Fibroblast of the aortic adventitia (primary cell): ENCODE data around the gene MX1. TPM values are rescaled to one million over a fixed set of nuclear protein-coding genes. Genes with fewer than 3 reads are reported as not detected.

ENCODE experiments used
- DNase-seq: peaks from one replicate; pipeline ENCODE4 v3.0.0-alpha.2; 2010; ENCODE audit warnings: low read depth
- H3K4me3 ChIP-seq: 2 replicates; pipeline ENCODE4 v1.5.1; 2011; ENCODE audit warnings: low read depth, mild to moderate bottlenecking, control low read depth, low read length, moderate library complexity
- total RNA-seq: library from RNA; depleted of rRNA; stranded (reverse); fragments of >200 nt; gene quantifications from 2 replicates; pipeline ENCODE4 v1.2.3, GENCODE V29; 2012; ENCODE audit warnings: low replicate concordance
- TF ChIP-seq, protein P1 (sequence below): IDR thresholded peaks from 2 replicates; pipeline ENCODE4 v1.5.1; 2011; ENCODE audit warnings: mild to moderate bottlenecking, low read length, control low read depth, inconsistent platforms; ENCODE audit not compliant: insufficient read depth

MX1 gene
- total RNA-seq, 1 donor: 3.2 TPM

DNA sequence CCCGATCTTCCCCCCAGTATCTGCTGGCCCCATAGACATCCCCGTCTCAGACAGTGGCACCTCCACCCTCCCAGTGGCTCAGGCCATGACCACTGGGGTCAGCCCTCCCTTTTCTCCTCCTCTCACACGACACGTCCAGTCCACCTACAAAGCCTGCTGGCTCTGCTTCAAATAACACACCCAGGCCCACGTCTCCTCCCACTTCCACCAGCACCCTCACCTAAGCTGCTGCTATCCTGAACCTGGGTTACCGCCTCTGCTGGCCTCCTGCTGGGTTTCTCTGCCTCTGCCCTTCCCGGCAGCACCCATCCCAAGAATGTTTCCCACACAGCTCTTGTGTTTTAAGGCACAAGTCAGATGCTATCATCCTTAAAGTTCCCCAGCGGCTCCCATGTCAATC lies 38.2 kb upstream of the MX1 start:
- TF ChIP-seq, protein P1, sequence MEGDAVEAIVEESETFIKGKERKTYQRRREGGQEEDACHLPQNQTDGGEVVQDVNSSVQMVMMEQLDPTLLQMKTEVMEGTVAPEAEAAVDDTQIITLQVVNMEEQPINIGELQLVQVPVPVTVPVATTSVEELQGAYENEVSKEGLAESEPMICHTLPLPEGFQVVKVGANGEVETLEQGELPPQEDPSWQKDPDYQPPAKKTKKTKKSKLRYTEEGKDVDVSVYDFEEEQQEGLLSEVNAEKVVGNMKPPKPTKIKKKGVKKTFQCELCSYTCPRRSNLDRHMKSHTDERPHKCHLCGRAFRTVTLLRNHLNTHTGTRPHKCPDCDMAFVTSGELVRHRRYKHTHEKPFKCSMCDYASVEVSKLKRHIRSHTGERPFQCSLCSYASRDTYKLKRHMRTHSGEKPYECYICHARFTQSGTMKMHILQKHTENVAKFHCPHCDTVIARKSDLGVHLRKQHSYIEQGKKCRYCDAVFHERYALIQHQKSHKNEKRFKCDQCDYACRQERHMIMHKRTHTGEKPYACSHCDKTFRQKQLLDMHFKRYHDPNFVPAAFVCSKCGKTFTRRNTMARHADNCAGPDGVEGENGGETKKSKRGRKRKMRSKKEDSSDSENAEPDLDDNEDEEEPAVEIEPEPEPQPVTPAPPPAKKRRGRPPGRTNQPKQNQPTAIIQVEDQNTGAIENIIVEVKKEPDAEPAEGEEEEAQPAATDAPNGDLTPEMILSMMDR: no peak
- DNase-seq: no peak
- H3K4me3 ChIP-seq: no peak overlapping the region

- TF ChIP-seq, protein P1: no peak
- H3K4me3 ChIP-seq: no peak overlapping the region
- no peak for DNase-seq
Measured at GRCh38 chr21:41388259-41388658, 37.8 kb upstream of the MX1 start.

- H3K4me3 ChIP-seq: no peak overlapping the region
- TF ChIP-seq, protein P1: no peak
- DNase-seq: no peak
Measured at GRCh38 chr21:41390043-41390639, 35.9 kb upstream of the MX1 start.

- TF ChIP-seq, protein P1: no peak
- H3K4me3 ChIP-seq: no peak overlapping the region
- DNase-seq: no peak
Measured at GRCh38 chr21:41393876-41394465, 32.1 kb upstream of the MX1 start.

DNA sequence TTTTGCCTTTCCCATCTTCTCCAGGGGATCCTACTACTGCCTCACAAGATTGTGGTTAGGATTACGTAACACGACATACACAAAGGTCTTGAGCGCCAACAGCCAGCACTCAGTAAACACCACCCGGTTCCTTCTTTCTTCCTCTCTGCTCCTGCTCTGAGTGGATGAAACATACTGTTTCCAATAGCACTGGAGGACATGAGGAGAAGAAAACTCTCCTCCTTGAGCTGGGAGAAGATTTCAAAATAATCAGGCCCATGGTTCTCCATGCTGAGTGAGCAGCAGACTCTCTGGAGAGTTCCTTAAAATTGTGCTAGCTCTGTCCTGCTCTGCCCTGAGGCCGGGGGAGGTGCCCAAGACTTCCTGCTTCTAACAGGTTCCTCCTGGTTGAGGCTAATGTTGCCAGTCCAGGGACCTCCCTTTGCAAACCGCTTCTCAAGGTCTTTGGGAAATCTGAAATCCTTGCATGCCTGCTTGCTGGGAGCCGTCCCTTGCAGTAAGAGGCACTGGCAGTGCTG lies 29.4 kb upstream of the MX1 start:
- no peak overlapping the region for H3K4me3 ChIP-seq
- TF ChIP-seq, protein P1: no peak
- no peak for DNase-seq

DNA sequence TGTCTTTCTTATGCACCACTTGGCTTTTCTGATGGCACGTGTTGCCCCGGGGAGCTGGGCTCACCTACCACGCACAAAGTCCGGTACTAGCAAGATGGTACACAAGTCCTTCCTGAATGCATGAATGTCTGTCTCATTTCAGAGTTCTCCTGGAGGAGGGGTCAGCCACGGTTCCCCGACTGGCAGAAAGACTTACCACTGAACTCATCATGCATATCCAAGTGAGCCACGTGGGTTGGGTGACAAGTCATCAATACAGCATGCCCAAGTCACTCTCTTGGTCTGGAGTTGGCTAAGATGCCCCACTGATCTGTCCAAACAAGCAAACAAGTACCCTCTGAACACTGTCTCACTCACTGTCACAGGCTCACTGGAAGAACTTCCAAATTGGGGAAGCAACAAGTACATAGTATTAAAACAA lies 28.6 kb upstream of the MX1 start:
- no peak overlapping the region for H3K4me3 ChIP-seq
- no peak for DNase-seq
- TF ChIP-seq, protein P1: no peak

DNA sequence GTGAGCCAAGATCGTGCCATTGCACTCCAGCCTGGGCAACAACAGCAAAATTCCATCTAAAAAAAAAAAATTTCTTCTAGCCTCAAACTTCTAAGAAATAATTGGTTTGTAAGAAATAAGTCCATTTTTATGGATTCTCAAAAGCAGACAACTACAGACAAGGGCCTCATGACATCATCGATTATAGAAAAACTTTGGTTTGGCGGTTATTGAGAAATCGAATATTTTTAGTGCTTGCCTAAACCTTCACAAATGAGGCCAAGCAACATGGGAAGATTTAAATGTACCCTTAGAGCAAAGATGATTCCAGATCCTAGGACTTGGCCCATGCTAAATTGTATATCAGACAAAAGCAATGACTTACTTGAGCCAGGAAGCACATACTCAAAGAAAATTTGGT lies 27.8 kb upstream of the MX1 start:
- TF ChIP-seq, protein P1: no peak
- DNase-seq: no peak
- no peak overlapping the region for H3K4me3 ChIP-seq
